Adrenal gland (tissue), 12 donors: ENCODE measurements around the gene SETBP1. TPM values are rescaled to one million over a fixed set of nuclear protein-coding genes. Genes with fewer than 3 reads are reported as not detected.
A peak's percentile ranks its signal among the peaks of the same experiment; 100 is the strongest.

Experiments used
- DNase-seq, 7 donors: peaks; one replicate each; pipeline ENCODE4 v3.0.0-alpha.2; 2019 to 2020
- H3K27ac ChIP-seq, 5 donors: fragments of 200-600 bp; sonication (generic) in 4 of 5; 1 replicate in 3 of 5; 2 replicates in 2 of 5; pipeline versions ENCODE4 v1.5.1 to v1.8.0; 2016 to 2020; ENCODE audit warnings: mild to moderate bottlenecking in 1 of 5
- H3K27me3 ChIP-seq: fragments of 200-600 bp; 2 replicates; pipeline ENCODE4 v1.8.0; 2021
- H3K36me3 ChIP-seq, 2 donors: fragments of 200-600 bp; replicated peaks in 1 of 2; 1 replicate in 1 of 2; 2 replicates in 1 of 2; pipeline versions ENCODE4 v1.5.1 to v1.8.0; 2018 to 2022
- H3K4me1 ChIP-seq, 2 donors: fragments of 200-600 bp; replicated peaks in 1 of 2; 1 replicate in 1 of 2; 2 replicates in 1 of 2; pipeline versions ENCODE4 v1.5.1 to v1.8.0; 2018 to 2021
- H3K4me3 ChIP-seq, 4 donors: fragments of 200-600 bp; sonication (generic) in 3 of 4; one replicate each; pipeline ENCODE4 v1.5.1; 2016 to 2018
- H3K9me3 ChIP-seq, 3 donors: fragments of 200-600 bp; sonication (generic) in 1 of 3; replicated peaks in 1 of 3; 1 replicate in 2 of 3; 2 replicates in 1 of 3; pipeline versions ENCODE4 v1.5.1 to v1.8.0; 2016 to 2021
- POLR2A ChIP-seq, 2 donors: fragments of 450-650 bp; IDR thresholded peaks; one replicate each; pipeline ENCODE4 v1.6.1; 2017; ENCODE audit warnings: antibody characterized with exemption in 2 of 2, mild to moderate bottlenecking in 2 of 2, moderate library complexity in 1 of 2
- WGBS, 4 donors: extraction: QIAGEN DNeasy Blood & Tissue Kit in 2 of 4; methylation state at CpG; one replicate each; pipeline versions ENCODE4 v1.1.5 to v1.1.7; 2013 to 2017; 5-methylcytosine and 5-hydroxymethylcytosine counted together
- intact Hi-C, 2 donors: fragments of 100-400 bp; cut with DNase I; formaldehyde crosslinking; loops; one replicate each; pipeline versions ENCODE4 v1.14.1 to v1.15.0; 2022 to 2023
- polyA plus RNA-seq, 3 donors: library from polyadenylated mRNA; stranded (reverse); fragments of 200-250 nt in 2 of 3; fragments of 350-450 nt in 1 of 3; fragmentation: Illumina TruSeq in 1 of 3; extraction: RNeasy Lipid Tissue Mini Kit (QIAGEN cat#74804) in 1 of 3; gene quantifications; one replicate each; pipeline ENCODE4 v1.2.3, GENCODE V29; 2013 to 2014
- total RNA-seq, 9 donors: library from RNA; depleted of rRNA in 4 of 9; stranded (reverse); fragments of >200 nt in 4 of 9; fragments of 120-200 nt in 1 of 9; fragmentation: NEBNext Ultra II Directional in 1 of 9; extraction: Animal tissue kit (Norgen Biotek cat#: 25700) in 1 of 9; gene quantifications; one replicate each; pipeline versions ENCODE4 v1.1.0 to v1.2.4, GENCODE V29; 2013 to 2023
- TF ChIP-seq, protein P1 (sequence below), 6 experiments: fragments of 450-650 bp in 4 of 6; fragments of 200-600 bp in 2 of 6; sonication (generic) in 1 of 6; IDR thresholded peaks; 1 replicate in 5 of 6; 2 replicates in 1 of 6; pipeline versions ENCODE4 v1.5.1 to v1.8.0; 2016 to 2021; ENCODE audit warnings: antibody characterized with exemption in 6 of 6, mild to moderate bottlenecking in 2 of 6, moderate library complexity in 1 of 6
- donor health status: healthy with polysubstance abuse.
- donor health status: Bipolar disorder and iron deficiency.
- donor health status: DM: yes; HTN: yes; CAD: no.
- donor health status: DM: no; HTN: no; CAD: no.
- donor health status: DM: no; HTN: no; CAD: no.
- donor health status: DM: yes; HTN: yes; CAD: no.

Gene SETBP1
- total and polyA plus RNA-seq, 12 donors, result 1.2 to 18.0 (median 9.4) TPM

DNA sequence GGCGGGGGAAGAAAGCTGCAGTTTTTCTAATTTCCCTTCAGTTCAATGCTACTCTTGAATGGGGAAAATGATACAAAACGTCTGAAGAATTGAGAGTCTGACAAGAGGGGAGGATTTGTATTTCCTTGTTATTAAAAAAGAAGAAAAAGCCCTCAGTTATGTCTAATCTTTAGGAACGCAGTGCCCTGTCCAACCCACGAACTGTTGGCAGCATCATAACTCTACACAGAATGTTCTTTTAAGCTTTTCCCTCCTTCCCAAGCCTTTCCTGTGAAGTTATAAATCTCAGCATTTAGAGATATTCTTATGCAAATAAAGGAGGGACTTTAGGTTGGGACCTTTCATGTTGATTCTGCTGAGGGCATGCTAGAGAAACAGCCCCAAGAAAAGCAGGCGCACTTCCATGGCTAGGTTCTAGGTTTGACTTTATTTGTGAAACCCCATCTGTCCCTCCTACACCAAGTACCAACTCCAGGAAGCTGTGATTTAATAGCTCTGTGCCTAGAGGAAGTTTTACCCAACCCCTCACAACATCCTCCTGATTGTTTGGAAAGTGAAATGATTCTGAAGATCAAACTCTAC is 288.6 kb downstream of the SETBP1 start:
- 47 to 56% (median 51%) methylated on average over 5 of the region's 5 CpGs for WGBS, 4 donors
- Histone ChIP-seq H3K9me3 (no peaks in the 10 kb centered on the region), H3K27ac (peak overlapping the region in 1 of 5 donors; percentile 49), H3K4me1 (no peaks in the 10 kb centered on the region), H3K27me3 (no peaks in the 10 kb centered on the region), H3K36me3 (no peaks in the 10 kb centered on the region), H3K4me3 (no peak overlapping the region)
- DNase-seq, result no peak
- TF ChIP-seq, protein P1, sequence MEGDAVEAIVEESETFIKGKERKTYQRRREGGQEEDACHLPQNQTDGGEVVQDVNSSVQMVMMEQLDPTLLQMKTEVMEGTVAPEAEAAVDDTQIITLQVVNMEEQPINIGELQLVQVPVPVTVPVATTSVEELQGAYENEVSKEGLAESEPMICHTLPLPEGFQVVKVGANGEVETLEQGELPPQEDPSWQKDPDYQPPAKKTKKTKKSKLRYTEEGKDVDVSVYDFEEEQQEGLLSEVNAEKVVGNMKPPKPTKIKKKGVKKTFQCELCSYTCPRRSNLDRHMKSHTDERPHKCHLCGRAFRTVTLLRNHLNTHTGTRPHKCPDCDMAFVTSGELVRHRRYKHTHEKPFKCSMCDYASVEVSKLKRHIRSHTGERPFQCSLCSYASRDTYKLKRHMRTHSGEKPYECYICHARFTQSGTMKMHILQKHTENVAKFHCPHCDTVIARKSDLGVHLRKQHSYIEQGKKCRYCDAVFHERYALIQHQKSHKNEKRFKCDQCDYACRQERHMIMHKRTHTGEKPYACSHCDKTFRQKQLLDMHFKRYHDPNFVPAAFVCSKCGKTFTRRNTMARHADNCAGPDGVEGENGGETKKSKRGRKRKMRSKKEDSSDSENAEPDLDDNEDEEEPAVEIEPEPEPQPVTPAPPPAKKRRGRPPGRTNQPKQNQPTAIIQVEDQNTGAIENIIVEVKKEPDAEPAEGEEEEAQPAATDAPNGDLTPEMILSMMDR (IDR thresholded peaks at IDR 0.05), result no peak
- intact Hi-C loops, result no loop called here

DNA sequence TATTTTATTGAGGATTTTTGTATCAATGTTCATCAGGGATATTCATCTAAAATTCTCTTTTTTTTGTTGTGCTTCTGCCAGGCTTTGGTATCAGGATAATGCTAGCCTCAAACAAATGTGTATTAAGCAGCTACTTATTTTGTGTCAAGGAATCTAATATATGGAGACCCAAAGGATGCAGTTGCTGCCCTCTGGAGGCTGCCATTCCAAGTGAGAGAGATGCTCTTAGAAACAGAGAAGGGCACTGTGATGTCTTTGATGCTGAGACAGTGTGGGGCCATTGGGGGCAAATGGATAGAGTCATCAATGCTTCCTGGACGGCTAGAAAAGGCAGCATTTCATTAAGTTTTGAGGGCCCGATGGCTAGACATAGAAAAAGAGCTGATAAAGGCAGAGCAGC is 292.6 kb downstream of the SETBP1 start:
- TF ChIP-seq, protein P1 (IDR thresholded peaks at IDR 0.05), result no peak
- no peak for TF ChIP-seq POLR2A (IDR thresholded peaks at IDR 0.05)
- Histone ChIP-seq H3K4me1 (no peaks in the 10 kb centered on the region), H3K36me3 (no peaks in the 10 kb centered on the region), H3K9me3 (no peaks in the 10 kb centered on the region), H3K27ac (no peak overlapping the region), H3K4me3 (no peak overlapping the region), H3K27me3 (no peaks in the 10 kb centered on the region)
- no peak for DNase-seq
- intact Hi-C loops, result no loop called here
- WGBS, 4 donors, result 66 to 79% (median 71%) methylated on average over 2 of the region's 2 CpGs

DNA sequence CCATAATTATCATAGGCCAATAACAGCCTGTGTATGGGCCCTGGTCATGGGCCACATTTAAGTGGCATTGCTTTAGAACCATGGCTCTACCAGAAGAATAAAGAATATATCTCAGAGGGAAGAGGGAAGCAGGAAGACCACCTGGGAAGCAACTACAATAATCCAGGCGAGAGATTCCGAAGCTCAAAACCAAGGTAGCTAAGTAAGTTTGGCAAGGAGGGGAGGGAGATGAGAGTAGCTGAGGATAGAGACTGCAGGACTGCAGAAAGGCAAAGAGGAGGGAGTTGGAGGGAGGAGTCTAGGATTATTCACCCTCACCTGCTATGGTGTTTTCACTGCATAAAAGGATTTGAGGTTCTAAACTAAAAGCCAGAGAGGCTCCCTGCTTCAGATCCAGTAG is 293.5 kb downstream of the SETBP1 start:
- no peaks in the 10 kb centered on the region for H3K4me1 ChIP-seq
- intact Hi-C loops, result no loop called here
- no peaks in the 10 kb centered on the region for H3K36me3 ChIP-seq
- DNase-seq, result no peak
- no peak overlapping the region for H3K27ac ChIP-seq
- H3K27me3 ChIP-seq, result no peaks in the 10 kb centered on the region
- H3K9me3 ChIP-seq, result no peaks in the 10 kb centered on the region
- no peak for TF ChIP-seq POLR2A (IDR thresholded peaks at IDR 0.05)
- TF ChIP-seq, protein P1 (IDR thresholded peaks at IDR 0.05), result no peak
- H3K4me3 ChIP-seq, result no peak overlapping the region
- 82 to 96% (median 92%) methylated on average over 2 of the region's 2 CpGs for WGBS, 4 donors

DNA sequence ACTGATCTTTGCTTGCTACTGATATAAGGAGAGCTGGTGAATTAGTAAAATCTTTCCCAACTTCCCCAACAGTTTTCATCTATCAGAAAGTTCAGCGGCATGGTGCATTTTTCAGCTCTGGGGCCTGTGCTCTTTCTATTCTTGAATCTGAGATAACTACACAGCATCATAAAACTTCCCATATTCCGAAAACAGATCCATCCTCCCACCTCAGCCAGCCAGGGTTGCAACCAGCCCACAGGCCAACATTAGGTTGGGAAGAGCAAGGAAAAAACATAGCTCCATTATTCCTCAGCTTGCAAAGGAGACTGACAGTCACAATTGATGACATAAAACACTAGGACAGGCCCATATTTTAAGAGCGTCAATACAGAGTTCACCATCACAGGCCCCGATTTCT is 297.2 kb downstream of the SETBP1 start:
- WGBS, 4 donors, result 82 to 93% (median 86%) methylated on average over 4 of the region's 4 CpGs
- Histone ChIP-seq H3K27ac (no peak overlapping the region), H3K27me3 (no peaks in the 10 kb centered on the region), H3K4me3 (no peak overlapping the region), H3K4me1 (no peaks in the 10 kb centered on the region), H3K36me3 (no peaks in the 10 kb centered on the region), H3K9me3 (no peaks in the 10 kb centered on the region)
- no peak for DNase-seq
- TF ChIP-seq, protein P1 (IDR thresholded peaks at IDR 0.05), result no peak
- TF ChIP-seq POLR2A (IDR thresholded peaks at IDR 0.05), result no peak
- intact Hi-C loops, result no loop called here
